BE2C (cell line): ENCODE data around the gene CTRB2.
"Not testable (repeated sequence)": the region's sequence is repeated elsewhere in the genome, so short reads cannot be mapped to it uniquely, and the experiment has no call there.

Experiments
- DNase-seq: peaks from one replicate; pipeline ENCODE4 v3.0.0-alpha.2; 2020
- H3K27me3 ChIP-seq: fragments of 250-450 bp; sonication (Bioruptor Pico); 2 replicates; pipeline ENCODE4 v1.5.1; 2020; ENCODE audit warnings: mild to moderate bottlenecking
- H3K36me3 ChIP-seq: fragments of 250-450 bp; sonication (Bioruptor Pico); 2 replicates; pipeline ENCODE4 v1.5.1; 2020; ENCODE audit warnings: mild to moderate bottlenecking
- H3K4me1 ChIP-seq: fragments of 250-450 bp; sonication (Bioruptor Pico); 2 replicates; pipeline ENCODE4 v1.5.1; 2020
- H3K4me3 ChIP-seq: 2 replicates; pipeline ENCODE4 v1.5.1; 2011; ENCODE audit warnings: low read depth, low read length
- H3K9me3 ChIP-seq: fragments of 250-450 bp; sonication (Bioruptor Pico); 2 replicates; pipeline ENCODE4 v1.5.1; 2020
- CTCF ChIP-seq: IDR thresholded peaks from 2 replicates; pipeline ENCODE4 v1.5.1; 2012; ENCODE audit warnings: mild to moderate bottlenecking, low read depth, low read length

The CTRB2 gene

GRCh38 chr16:75225092-75225491, 18.1 kb upstream of the CTRB2 start:
- H3K27me3 ChIP-seq, result peaks cover 6% of the 10 kb centered on the region
- no peaks in the 10 kb centered on the region for H3K9me3 ChIP-seq
- H3K36me3 ChIP-seq, result peaks cover 12% of the 10 kb centered on the region
- H3K4me1 ChIP-seq, result no peaks in the 10 kb centered on the region
- H3K4me3 ChIP-seq, result no peak overlapping the region
- no peak for TF ChIP-seq CTCF
- no peak for DNase-seq

GRCh38 chr16:75224306-75225082, 17.5 kb upstream of the CTRB2 start:
- Histone ChIP-seq H3K4me3 (no peak overlapping the region), H3K27me3 (peaks cover 6% of the 10 kb centered on the region), H3K9me3 (no peaks in the 10 kb centered on the region), H3K4me1 (no peaks in the 10 kb centered on the region), H3K36me3 (peaks cover 6% of the 10 kb centered on the region)
- no peak for DNase-seq
- no peak for TF ChIP-seq CTCF

GRCh38 chr16:75223129-75223528, 16.2 kb upstream of the CTRB2 start:
- H3K4me1 ChIP-seq, H3K9me3 ChIP-seq, H3K27me3 ChIP-seq, DNase-seq, H3K4me3 ChIP-seq, H3K36me3 ChIP-seq: not testable (repeated sequence)

GRCh38 chr16:75222271-75222783, 15.4 kb upstream of the CTRB2 start:
- no peak overlapping the region for H3K4me3 ChIP-seq
- TF ChIP-seq CTCF, result no peak
- H3K4me1 ChIP-seq, result no peaks in the 10 kb centered on the region
- H3K9me3 ChIP-seq, result no peaks in the 10 kb centered on the region
- H3K36me3 ChIP-seq, result no peaks in the 10 kb centered on the region
- DNase-seq, result no peak
- peaks cover 6% of the 10 kb centered on the region for H3K27me3 ChIP-seq

- TF ChIP-seq CTCF, result no peak
- no peak overlapping the region for H3K4me3 ChIP-seq
- DNase-seq, result no peak
- no peaks in the 10 kb centered on the region for H3K4me1 ChIP-seq
- peaks cover 3% of the 10 kb centered on the region for H3K27me3 ChIP-seq
- H3K36me3 ChIP-seq, result no peaks in the 10 kb centered on the region
- H3K9me3 ChIP-seq, result no peaks in the 10 kb centered on the region
These were observed 12.9 kb upstream of the CTRB2 start for GRCh38 chr16:75219838-75220237.

GRCh38 chr16:75219088-75219487, 12.1 kb upstream of the CTRB2 start:
- no peak for DNase-seq
- no peaks in the 10 kb centered on the region for H3K4me1 ChIP-seq
- H3K36me3 ChIP-seq, result no peaks in the 10 kb centered on the region
- H3K9me3 ChIP-seq, result no peaks in the 10 kb centered on the region
- no peak overlapping the region for H3K4me3 ChIP-seq
- H3K27me3 ChIP-seq, result peaks cover 2% of the 10 kb centered on the region
- TF ChIP-seq CTCF, result no peak
